Activated CD4-positive, alpha-beta T cell treated with anti-CD3 and anti-CD28 coated beads for 4 hours (primary cell): ENCODE data around the gene MAST4.

ENCODE experiments used
- DNase-seq, 2 donors: peaks; one replicate each; pipeline ENCODE4 v3.0.0-alpha.2; 2020

MAST4 gene

GRCh38 chr5:67003935-67004729 is 407.9 kb downstream of the MAST4 start:
- peak; percentile 92 for DNase-seq

- no peak for DNase-seq
Measured at GRCh38 chr5:67004730-67005350, 408.6 kb downstream of the MAST4 start.

GRCh38 chr5:67005737-67006499 is 409.7 kb downstream of the MAST4 start:
- DNase-seq = no peak

- no peak for DNase-seq
Measured at GRCh38 chr5:67006500-67006848, 410.3 kb downstream of the MAST4 start.

GRCh38 chr5:67009028-67009427 is 412.8 kb downstream of the MAST4 start:
- DNase-seq = no peak

GRCh38 chr5:67010684-67011409 is 414.7 kb downstream of the MAST4 start:
- DNase-seq = no peak

- no peak for DNase-seq
Measured at GRCh38 chr5:67011422-67011821, 415.2 kb downstream of the MAST4 start.

- no peak for DNase-seq
Measured at GRCh38 chr5:67012171-67012570, 416.0 kb downstream of the MAST4 start.

GRCh38 chr5:67013719-67014118 is 417.5 kb downstream of the MAST4 start:
- DNase-seq = no peak

GRCh38 chr5:67014191-67014590 is 418.0 kb downstream of the MAST4 start:
- no peak for DNase-seq

GRCh38 chr5:67014957-67015400 is 418.8 kb downstream of the MAST4 start:
- no peak for DNase-seq

- no peak for DNase-seq
Measured at GRCh38 chr5:67015541-67016191, 419.5 kb downstream of the MAST4 start.

- DNase-seq = no peak
Measured at GRCh38 chr5:67019065-67019845, 423.1 kb downstream of the MAST4 start.

- DNase-seq = no peak
Measured at GRCh38 chr5:67020096-67020615, 424.0 kb downstream of the MAST4 start.

GRCh38 chr5:67021031-67021430 is 424.8 kb downstream of the MAST4 start:
- no peak for DNase-seq

GRCh38 chr5:67021521-67021920 is 425.3 kb downstream of the MAST4 start:
- DNase-seq = no peak

- DNase-seq = no peak
Measured at GRCh38 chr5:67021962-67022361, 425.8 kb downstream of the MAST4 start.

- DNase-seq = no peak
Measured at GRCh38 chr5:67025457-67025856, 429.3 kb downstream of the MAST4 start.

- DNase-seq = no peak
Measured at GRCh38 chr5:67026278-67026677, 430.1 kb downstream of the MAST4 start.

GRCh38 chr5:67027171-67027570 is 431.0 kb downstream of the MAST4 start:
- no peak for DNase-seq

- no peak for DNase-seq
Measured at GRCh38 chr5:67028371-67028770, 432.2 kb downstream of the MAST4 start.

- DNase-seq = no peak
Measured at GRCh38 chr5:67028941-67029340, 432.7 kb downstream of the MAST4 start.
